Keratinocyte (primary cell): ENCODE results near the gene IL36RN. TPM values are rescaled to one million over a fixed set of nuclear protein-coding genes. Genes with fewer than 3 reads are reported as not detected.

Experiments
- DNase-seq: peaks from one replicate; pipeline ENCODE4 v3.0.0-alpha.2; 2011; ENCODE audit warnings: low read depth, missing footprints, low spot score
- FAIRE-seq: peaks from 2 replicates; lab custom pipeline; 2011; peaks lifted over from hg19 to GRCh38; lab: Jason Lieb, UNC
- H2AFZ ChIP-seq: 2 replicates; pipeline ENCODE4 v1.6.0; 2012; ENCODE audit warnings: low read length, control low read depth, inconsistent platforms; ENCODE audit not compliant: control insufficient read depth
- H3K27ac ChIP-seq: 2 replicates; pipeline ENCODE4 v1.5.1; 2011; ENCODE audit warnings: low read length; ENCODE audit not compliant: control insufficient read depth, insufficient read depth
- H3K27me3 ChIP-seq: 3 replicates; pipeline ENCODE4 v1.6.0; 2011; ENCODE audit warnings: low read length; ENCODE audit not compliant: control insufficient read depth, insufficient read depth; ENCODE audit errors: extremely low read depth
- H3K36me3 ChIP-seq, 2 experiments: 2 replicates in 1 of 2; 3 replicates in 1 of 2; pipeline ENCODE4 v1.5.1; 2011; ENCODE audit warnings: low read length in 2 of 2, mild to moderate bottlenecking in 1 of 2; ENCODE audit not compliant: control insufficient read depth in 2 of 2, insufficient read depth in 2 of 2; ENCODE audit errors: extremely low read depth in 1 of 2
- H3K4me1 ChIP-seq: 3 replicates; pipeline ENCODE4 v1.5.1; 2011; ENCODE audit warnings: low read length; ENCODE audit not compliant: control insufficient read depth, insufficient read depth; ENCODE audit errors: extremely low read depth
- H3K4me2 ChIP-seq: 3 replicates; pipeline ENCODE4 v1.6.0; 2011; ENCODE audit warnings: low read depth, low read length; ENCODE audit not compliant: control insufficient read depth, insufficient read depth; ENCODE audit errors: extremely low read depth
- H3K4me3 ChIP-seq, 3 experiments: fragments of 200-600 bp in 1 of 3; sonication (generic) in 1 of 3; 2 replicates in 2 of 3; 3 replicates in 1 of 3; pipeline ENCODE4 v1.5.1; 2011 to 2016; ENCODE audit warnings: low read length in 3 of 3, mild to moderate bottlenecking in 3 of 3, control low read depth in 2 of 3, inconsistent platforms in 1 of 3, low read depth in 1 of 3, mixed read lengths in 1 of 3, mixed run types in 1 of 3, moderate library complexity in 1 of 3; ENCODE audit not compliant: control insufficient read depth in 2 of 3, insufficient read depth in 2 of 3; ENCODE audit errors: extremely low read depth in 1 of 3
- H3K79me2 ChIP-seq: 2 replicates; pipeline ENCODE4 v1.6.0; 2012; ENCODE audit warnings: low read length; ENCODE audit not compliant: control insufficient read depth, insufficient read depth
- H3K9ac ChIP-seq: 3 replicates; pipeline ENCODE4 v1.6.0; 2011; ENCODE audit warnings: low read length; ENCODE audit not compliant: control insufficient read depth, insufficient read depth; ENCODE audit errors: extremely low read depth
- H3K9me1 ChIP-seq: 3 replicates; pipeline ENCODE4 v1.6.0; 2011; ENCODE audit warnings: low read length; ENCODE audit not compliant: control insufficient read depth, insufficient read depth; ENCODE audit errors: extremely low read depth
- H3K9me3 ChIP-seq: 2 replicates; pipeline ENCODE4 v1.5.1; 2012; ENCODE audit warnings: low read depth, low read length; ENCODE audit not compliant: control insufficient read depth
- H4K20me1 ChIP-seq: 3 replicates; pipeline ENCODE4 v1.6.0; 2011; ENCODE audit warnings: low read length; ENCODE audit not compliant: control insufficient read depth, insufficient read depth; ENCODE audit errors: extremely low read depth
- CTCF ChIP-seq, 3 experiments: IDR thresholded peaks in 1 of 3; conservative IDR thresholded peaks in 1 of 3; optimal IDR thresholded peaks in 1 of 3; 2 replicates in 2 of 3; 3 replicates in 1 of 3; pipeline versions ENCODE3 to v1.5.1; 2011; ENCODE audit warnings: low read length in 3 of 3, mild to moderate bottlenecking in 3 of 3, moderate library complexity in 2 of 3, control low read depth in 1 of 3, inconsistent platforms in 1 of 3; ENCODE audit not compliant: insufficient read depth in 2 of 3; ENCODE audit errors: extremely low read depth in 1 of 3
- EZH2 ChIP-seq: IDR thresholded peaks from one replicate; pipeline ENCODE4 v1.6.1; 2012; ENCODE audit warnings: inconsistent platforms, mild to moderate bottlenecking, low read length, moderate library complexity
- dilution Hi-C: fragments of 300-500 bp; cut with MboI; formaldehyde crosslinking; loops from one replicate; pipeline ENCODE4 v1.7.0; 2020; ENCODE audit warnings: low sequenced_read_pairs; ENCODE audit not compliant: extremely low pct_ligation_motif_present
- polyA plus RNA-seq, 5 experiments: library from polyadenylated mRNA; depleted of rRNA in 3 of 5; stranded (reverse) in 3 of 5; stranded (forward) in 1 of 5; unstranded in 1 of 5; fragments of >200 nt; gene quantifications; 1 replicate in 1 of 5; 2 replicates in 3 of 5; 3 replicates in 1 of 5; pipeline versions ENCODE4 v1.2.1 to v1.2.3, GENCODE V29; 2011 to 2012; ENCODE audit warnings: missing spikeins in 2 of 5, low read depth in 1 of 5, low replicate concordance in 1 of 5

IL36RN gene
- polyA plus RNA-seq, 1 donor (not counting 4 experiments of a cell fraction or from before 2014, with no cell fraction given), result 3.9 TPM

- Histone ChIP-seq H4K20me1 (no peaks in the 10 kb centered on the region), H3K79me2 (no peaks in the 10 kb centered on the region), H3K4me1 (peaks cover 7% of the 10 kb centered on the region), H3K9me3 (no peaks in the 10 kb centered on the region), H3K9me1 (no peaks in the 10 kb centered on the region), H3K27ac (no peak overlapping the region), H3K9ac (no peak overlapping the region), H2AFZ (no peak overlapping the region), H3K4me2 (no peak overlapping the region), H3K27me3 (no peaks in the 10 kb centered on the region), H3K4me3 (no peak overlapping the region), H3K36me3 (no peaks in the 10 kb centered on the region)
- DNase-seq, result peak; percentile 44
- no peak for TF ChIP-seq CTCF (optimal IDR thresholded peaks at IDR 0.05 in 1 of 3, IDR thresholded peaks at IDR 0.05 in 1 of 3, conservative IDR thresholded peaks at IDR 0.05 in 1 of 3; ENCODE audit: extremely low read depth in 1 of 3, insufficient read depth in 2 of 3, low read length in 3 of 3)
- no peak for TF ChIP-seq EZH2
- peak; percentile 70 for FAIRE-seq
- dilution Hi-C loops, result no loop called here
Observed at GRCh38 chr2:113012436-113013335, 46.3 kb upstream of the IL36RN start.

DNA sequence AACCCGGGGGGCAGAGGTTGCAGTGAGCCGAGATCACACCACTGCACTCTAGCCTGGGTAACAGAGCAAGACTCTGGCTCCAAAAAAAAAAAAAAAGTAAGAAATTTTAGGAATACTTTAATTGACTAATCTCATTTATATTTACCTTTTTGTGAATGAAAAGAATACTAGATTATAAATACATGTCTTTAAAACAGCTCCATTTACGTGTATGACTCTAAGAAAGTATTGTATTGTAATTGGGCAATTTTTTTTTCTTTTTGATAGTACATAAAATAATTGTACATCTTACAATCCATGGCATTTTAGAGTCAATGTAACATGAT is 45.7 kb upstream of the IL36RN start:
- Histone ChIP-seq H3K27me3 (no peaks in the 10 kb centered on the region), H3K27ac (no peak overlapping the region), H3K79me2 (no peaks in the 10 kb centered on the region), H3K4me3 (no peak overlapping the region), H3K9me1 (no peaks in the 10 kb centered on the region), H3K36me3 (no peaks in the 10 kb centered on the region), H3K4me2 (no peak overlapping the region), H3K4me1 (peaks cover 7% of the 10 kb centered on the region), H4K20me1 (no peaks in the 10 kb centered on the region), H2AFZ (no peak overlapping the region), H3K9me3 (no peaks in the 10 kb centered on the region), H3K9ac (no peak overlapping the region)
- TF ChIP-seq CTCF (optimal IDR thresholded peaks at IDR 0.05 in 1 of 3, IDR thresholded peaks at IDR 0.05 in 1 of 3, conservative IDR thresholded peaks at IDR 0.05 in 1 of 3; ENCODE audit: extremely low read depth in 1 of 3, insufficient read depth in 2 of 3, low read length in 3 of 3), result no peak
- no peak for TF ChIP-seq EZH2
- no peak for FAIRE-seq
- DNase-seq, result no peak
- dilution Hi-C loops, result no loop called here
